Uterus (tissue), 2 donors: ENCODE measurements around the gene GALNT9.

Experiments
- CTCF ChIP-seq, 4 experiments: fragments of 200-600 bp in 2 of 4; fragments of 450-650 bp in 2 of 4; sonication (generic) in 2 of 4; IDR thresholded peaks; one replicate each; pipeline ENCODE4 v1.5.1; 2016 to 2019; ENCODE audit warnings: antibody characterized with exemption in 4 of 4, mild to moderate bottlenecking in 2 of 4, moderate library complexity in 1 of 4
- POLR2A ChIP-seq, 2 donors: fragments of 450-650 bp; IDR thresholded peaks; one replicate each; pipeline ENCODE4 v1.6.1; 2016; ENCODE audit warnings: antibody characterized with exemption in 2 of 2, mild to moderate bottlenecking in 1 of 2, moderate library complexity in 1 of 2

- no peak for TF ChIP-seq CTCF (IDR thresholded peaks at IDR 0.05)
- no peak for TF ChIP-seq POLR2A (IDR thresholded peaks at IDR 0.05)
Measured at GRCh38 chr12:132147423-132148367, 181.7 kb downstream of the GALNT9 start.
